OCI-LY7 (cell line): ENCODE data around the gene IQCH.

Experiments
- EZH2phosphoT487 ChIP-seq: fragments of 200-600 bp; sonication (generic); IDR thresholded peaks from 2 replicates; pipeline ENCODE4 v1.6.1; 2018; ENCODE audit warnings: low read depth, borderline replicate concordance, mild to moderate bottlenecking, mixed run types, antibody characterized with exemption, low read length, moderate library complexity, mixed read lengths
- TF ChIP-seq, protein P1 (sequence below): fragments of 200-600 bp; sonication (generic); conservative IDR thresholded peaks from 2 replicates; pipeline ENCODE4 v1.5.1; 2014; ENCODE audit warnings: mild to moderate bottlenecking, antibody characterized with exemption, low read length, moderate library complexity, mixed read lengths

DNA sequence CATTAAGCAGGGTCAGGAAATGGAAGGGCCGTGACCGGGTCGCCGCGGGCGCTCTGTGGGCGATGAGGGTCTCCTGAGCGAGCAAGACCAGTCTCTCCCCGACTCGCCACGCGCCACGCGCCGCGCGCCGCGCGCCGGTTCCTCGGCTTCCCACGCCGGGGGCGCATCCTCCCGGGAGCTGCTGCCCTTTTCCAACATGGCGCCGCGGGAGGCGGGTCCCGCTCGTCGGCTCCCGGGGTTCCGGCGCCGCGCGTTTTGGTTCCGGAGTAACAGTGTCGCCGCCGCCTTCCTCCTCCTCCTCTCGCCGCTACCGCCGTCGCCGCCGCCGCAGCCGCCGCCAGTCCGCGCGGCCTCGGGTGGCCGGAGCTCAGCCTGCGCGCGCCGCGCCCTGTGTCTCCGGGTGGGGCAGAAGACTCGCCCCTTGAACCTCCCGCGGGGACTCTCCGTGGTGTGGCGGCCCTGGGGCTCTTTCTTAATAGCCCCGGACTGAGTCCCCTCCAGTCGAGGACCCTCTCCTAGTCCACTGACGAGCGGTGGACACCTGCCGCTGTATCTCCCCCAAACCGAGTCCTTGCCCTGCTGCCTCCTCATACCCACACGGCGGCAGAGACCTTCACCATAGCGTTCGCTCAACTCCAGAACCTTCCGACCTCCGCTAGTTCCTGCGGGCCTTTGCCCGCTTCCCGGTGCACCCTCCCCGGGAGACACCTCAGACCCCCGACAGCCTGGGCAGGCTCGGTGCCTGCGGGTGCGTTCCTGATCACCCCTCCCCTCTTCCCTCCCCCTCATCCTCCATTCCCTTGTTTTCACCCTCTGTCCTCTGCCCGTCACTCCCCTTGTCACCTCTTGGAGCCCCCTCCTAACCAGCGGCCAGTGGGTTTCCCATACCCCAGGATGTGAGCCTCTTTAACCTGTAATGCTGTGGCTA is 288.1 kb downstream of the IQCH start, which contains the start of gene MAP2K5:
- no peak for TF ChIP-seq EZH2phosphoT487
- TF ChIP-seq, protein P1, sequence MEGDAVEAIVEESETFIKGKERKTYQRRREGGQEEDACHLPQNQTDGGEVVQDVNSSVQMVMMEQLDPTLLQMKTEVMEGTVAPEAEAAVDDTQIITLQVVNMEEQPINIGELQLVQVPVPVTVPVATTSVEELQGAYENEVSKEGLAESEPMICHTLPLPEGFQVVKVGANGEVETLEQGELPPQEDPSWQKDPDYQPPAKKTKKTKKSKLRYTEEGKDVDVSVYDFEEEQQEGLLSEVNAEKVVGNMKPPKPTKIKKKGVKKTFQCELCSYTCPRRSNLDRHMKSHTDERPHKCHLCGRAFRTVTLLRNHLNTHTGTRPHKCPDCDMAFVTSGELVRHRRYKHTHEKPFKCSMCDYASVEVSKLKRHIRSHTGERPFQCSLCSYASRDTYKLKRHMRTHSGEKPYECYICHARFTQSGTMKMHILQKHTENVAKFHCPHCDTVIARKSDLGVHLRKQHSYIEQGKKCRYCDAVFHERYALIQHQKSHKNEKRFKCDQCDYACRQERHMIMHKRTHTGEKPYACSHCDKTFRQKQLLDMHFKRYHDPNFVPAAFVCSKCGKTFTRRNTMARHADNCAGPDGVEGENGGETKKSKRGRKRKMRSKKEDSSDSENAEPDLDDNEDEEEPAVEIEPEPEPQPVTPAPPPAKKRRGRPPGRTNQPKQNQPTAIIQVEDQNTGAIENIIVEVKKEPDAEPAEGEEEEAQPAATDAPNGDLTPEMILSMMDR = no peak
